ENCODE results near the gene RDH14.

DNA sequence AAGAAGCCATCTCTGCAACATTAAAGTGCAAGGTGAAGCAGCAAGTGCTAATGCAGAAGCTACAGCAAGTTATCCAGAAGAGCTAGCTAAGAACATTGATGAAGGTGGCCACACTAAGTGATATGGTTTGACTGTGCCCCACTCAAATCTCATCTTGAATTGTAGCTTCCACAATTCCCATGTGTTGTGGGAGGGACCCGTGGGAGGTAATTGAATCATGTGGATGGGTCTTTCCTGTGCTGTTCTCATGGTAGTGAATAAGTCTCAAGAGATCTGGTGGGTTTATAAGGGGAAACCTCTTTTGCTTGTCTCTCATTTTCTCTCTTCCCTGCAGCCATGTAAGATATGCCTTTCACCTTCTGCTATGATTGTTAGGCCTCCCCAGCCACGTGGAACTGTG lies 11.4 kb downstream of the RDH14 start:
- TF ChIP-seq CTCF (IDR thresholded peaks at IDR 0.05) (no peak), POLR2A (IDR thresholded peaks at IDR 0.05) (no peak)
